Body of pancreas (tissue), 4 donors: ENCODE data around the gene ITGA1. TPM values are rescaled to one million over a fixed set of nuclear protein-coding genes. Genes with fewer than 3 reads are reported as not detected.

Source experiments
- ATAC-seq: fragments of 150-250 bp; one replicate; pipeline ENCODE4 v1.9.1; 2016
- DNase-seq, 4 donors: peaks; one replicate each; pipeline ENCODE4 v3.0.0-alpha.2; 2019
- H3K27ac ChIP-seq, 4 donors: fragments of 200-600 bp; sonication (generic); 1 replicate in 3 of 4; 2 replicates in 1 of 4; pipeline versions ENCODE4 v1.5.1 to v1.6.1; 2016 to 2019; ENCODE audit warnings: mild to moderate bottlenecking in 1 of 4, mixed read lengths in 1 of 4, moderate library complexity in 1 of 4
- H3K27me3 ChIP-seq, 2 donors: fragments of 200-600 bp; sonication (generic); one replicate each; pipeline ENCODE4 v1.6.0; 2016; ENCODE audit warnings: mild to moderate bottlenecking in 1 of 2
- H3K36me3 ChIP-seq, 2 donors: fragments of 200-600 bp; sonication (generic); replicated peaks in 1 of 2; 2 replicates each; pipeline ENCODE4 v1.5.1; 2016; ENCODE audit warnings: low read depth in 2 of 2; ENCODE audit not compliant: insufficient read depth in 1 of 2
- H3K4me1 ChIP-seq: fragments of 200-600 bp; sonication (generic); one replicate; pipeline ENCODE4 v1.6.0; 2016
- H3K4me3 ChIP-seq, 2 donors: fragments of 200-600 bp; sonication (generic); 1 replicate in 1 of 2; 2 replicates in 1 of 2; pipeline ENCODE4 v1.5.1; 2016 to 2019
- H3K9me3 ChIP-seq, 3 donors: fragments of 200-600 bp; sonication (generic); 1 replicate in 2 of 3; 2 replicates in 1 of 3; pipeline ENCODE4 v1.5.1; 2016
- POLR2A ChIP-seq, 3 donors: fragments of 450-650 bp; IDR thresholded peaks; one replicate each; pipeline ENCODE4 v1.6.1; 2016; ENCODE audit warnings: antibody characterized with exemption in 3 of 3, mild to moderate bottlenecking in 2 of 3
- WGBS, 2 donors: methylation state at CpG; one replicate each; pipeline ENCODE4 v1.1.5; 2017; 5-methylcytosine and 5-hydroxymethylcytosine counted together
- intact Hi-C: fragments of 100-400 bp; cut with DNase I; formaldehyde crosslinking; loops from one replicate; pipeline ENCODE4 v1.15.1; 2023
- total RNA-seq, 2 donors: library from RNA; depleted of rRNA; stranded (reverse); fragments of >200 nt; gene quantifications; one replicate each; pipeline ENCODE4 v1.1.0, GENCODE V29; 2016
- TF ChIP-seq, protein P1 (sequence below), 7 experiments: fragments of 450-650 bp in 4 of 7; fragments of 200-600 bp in 3 of 7; sonication (generic) in 3 of 7; IDR thresholded peaks; one replicate each; pipeline ENCODE4 v1.5.1; 2016 to 2019; ENCODE audit warnings: antibody characterized with exemption in 7 of 7

Gene ITGA1
- total RNA-seq, 2 donors from 2014 or later: 6.9 to 11.2 TPM

DNA sequence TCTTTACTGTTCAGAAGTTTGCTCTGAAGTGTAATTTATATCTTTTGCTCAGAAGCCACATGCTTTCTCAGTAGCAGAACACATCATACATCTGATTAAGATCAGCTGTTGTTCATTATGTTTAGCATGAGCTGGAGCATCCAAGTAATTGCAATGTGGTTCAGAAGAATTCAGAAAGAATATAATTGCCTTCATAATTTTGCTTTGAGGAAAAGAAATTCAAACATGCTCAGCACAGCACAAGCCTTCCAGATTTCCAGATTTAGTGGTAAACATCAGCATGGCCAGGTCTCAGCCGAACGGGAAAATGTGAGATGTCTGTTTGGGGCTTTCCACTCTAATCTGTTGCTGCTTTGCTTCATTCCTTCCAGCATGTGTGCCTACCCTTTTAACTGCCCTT is 65.9 kb downstream of the ITGA1 start:
- Histone ChIP-seq H3K4me1 (no peaks in the 10 kb centered on the region), H3K36me3 (no peaks in the 10 kb centered on the region), H3K27ac (no peak overlapping the region), H3K9me3 (no peaks in the 10 kb centered on the region), H3K4me3 (no peak overlapping the region), H3K27me3 (no peaks in the 10 kb centered on the region)
- ATAC-seq (no peak), DNase-seq (no peak)
- 79 to 91% methylated on average over 2 of the region's 2 CpGs for WGBS, 2 donors
- intact Hi-C loops: no loop called here
- TF ChIP-seq, protein P1, sequence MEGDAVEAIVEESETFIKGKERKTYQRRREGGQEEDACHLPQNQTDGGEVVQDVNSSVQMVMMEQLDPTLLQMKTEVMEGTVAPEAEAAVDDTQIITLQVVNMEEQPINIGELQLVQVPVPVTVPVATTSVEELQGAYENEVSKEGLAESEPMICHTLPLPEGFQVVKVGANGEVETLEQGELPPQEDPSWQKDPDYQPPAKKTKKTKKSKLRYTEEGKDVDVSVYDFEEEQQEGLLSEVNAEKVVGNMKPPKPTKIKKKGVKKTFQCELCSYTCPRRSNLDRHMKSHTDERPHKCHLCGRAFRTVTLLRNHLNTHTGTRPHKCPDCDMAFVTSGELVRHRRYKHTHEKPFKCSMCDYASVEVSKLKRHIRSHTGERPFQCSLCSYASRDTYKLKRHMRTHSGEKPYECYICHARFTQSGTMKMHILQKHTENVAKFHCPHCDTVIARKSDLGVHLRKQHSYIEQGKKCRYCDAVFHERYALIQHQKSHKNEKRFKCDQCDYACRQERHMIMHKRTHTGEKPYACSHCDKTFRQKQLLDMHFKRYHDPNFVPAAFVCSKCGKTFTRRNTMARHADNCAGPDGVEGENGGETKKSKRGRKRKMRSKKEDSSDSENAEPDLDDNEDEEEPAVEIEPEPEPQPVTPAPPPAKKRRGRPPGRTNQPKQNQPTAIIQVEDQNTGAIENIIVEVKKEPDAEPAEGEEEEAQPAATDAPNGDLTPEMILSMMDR (IDR thresholded peaks at IDR 0.05): no peak
- no peak for TF ChIP-seq POLR2A (IDR thresholded peaks at IDR 0.05)

DNA sequence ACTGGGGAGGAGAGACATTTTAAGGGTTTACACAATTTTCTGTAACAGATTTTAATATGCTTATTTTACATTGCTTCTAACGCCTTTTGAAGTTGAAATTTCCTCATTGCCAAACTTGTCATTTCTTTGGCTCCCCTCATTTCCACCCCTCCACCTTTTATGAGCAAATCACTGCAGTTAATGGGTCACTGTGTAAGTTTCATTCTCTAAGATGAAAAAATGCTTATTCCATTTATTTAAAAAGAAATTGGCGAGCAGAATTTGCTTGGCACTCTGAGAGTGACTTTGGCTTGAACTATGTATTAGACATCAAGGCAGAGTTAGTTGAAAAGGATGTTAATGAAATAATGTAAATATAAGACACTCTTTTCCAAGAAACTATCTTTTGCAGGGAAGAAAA is 66.6 kb downstream of the ITGA1 start:
- Histone ChIP-seq H3K27me3 (no peaks in the 10 kb centered on the region), H3K27ac (no peak overlapping the region), H3K4me3 (no peak overlapping the region), H3K4me1 (no peaks in the 10 kb centered on the region), H3K9me3 (no peaks in the 10 kb centered on the region), H3K36me3 (no peaks in the 10 kb centered on the region)
- no peak for ATAC-seq
- DNase-seq: no peak
- WGBS, 2 donors: 44 to 62% methylated on average over 2 of the region's 2 CpGs
- intact Hi-C loops: no loop called here
- TF ChIP-seq, protein P1 (IDR thresholded peaks at IDR 0.05): no peak
- no peak for TF ChIP-seq POLR2A (IDR thresholded peaks at IDR 0.05)

DNA sequence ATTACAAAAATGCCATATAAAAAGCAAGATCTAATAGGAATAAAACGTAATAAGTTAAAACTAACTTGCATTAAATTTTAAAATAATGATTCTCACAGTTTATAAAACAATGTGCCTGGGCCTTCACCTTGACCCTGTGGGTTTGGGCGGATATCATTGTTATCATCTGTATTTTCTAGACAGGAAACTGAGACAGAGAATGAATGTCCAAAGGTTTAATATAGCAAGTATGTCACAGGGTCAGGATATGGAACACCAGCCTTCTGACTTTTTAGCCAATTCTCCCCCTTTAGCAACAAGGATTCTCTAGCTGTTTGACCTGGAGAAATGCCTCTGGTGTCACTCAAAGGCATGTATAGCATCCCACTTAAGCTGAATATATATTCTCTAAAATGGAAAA is 67.2 kb downstream of the ITGA1 start:
- H3K4me1 ChIP-seq: no peaks in the 10 kb centered on the region
- DNase-seq (no peak), ATAC-seq (no peak)
- no peak overlapping the region for H3K27ac ChIP-seq
- intact Hi-C loops: no loop called here
- H3K27me3 ChIP-seq: no peaks in the 10 kb centered on the region
- TF ChIP-seq, protein P1 (IDR thresholded peaks at IDR 0.05): no peak
- TF ChIP-seq POLR2A (IDR thresholded peaks at IDR 0.05): no peak
- no peaks in the 10 kb centered on the region for H3K36me3 ChIP-seq
- no peak overlapping the region for H3K4me3 ChIP-seq
- 63 to 65% methylated on average over 2 of the region's 2 CpGs for WGBS, 2 donors
- H3K9me3 ChIP-seq: no peaks in the 10 kb centered on the region

DNA sequence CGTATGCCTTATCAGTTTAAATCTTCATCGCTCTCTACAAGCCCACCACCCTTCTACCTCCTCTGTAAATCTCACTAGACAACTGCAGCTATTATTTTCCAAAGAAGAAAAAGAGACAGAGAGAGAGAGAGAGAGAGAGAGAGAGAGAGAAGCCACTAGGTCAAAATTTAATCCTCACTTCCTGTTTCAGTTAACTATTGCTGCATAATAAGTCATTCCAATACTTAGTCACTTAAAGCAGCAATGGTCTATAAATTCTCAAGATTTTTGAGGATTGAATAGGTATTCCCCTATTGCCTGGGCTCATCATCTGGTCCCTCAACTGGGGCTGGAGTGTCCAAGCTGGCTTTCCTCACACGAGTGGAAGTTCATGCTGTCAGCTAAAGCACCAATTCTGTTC is 68.8 kb downstream of the ITGA1 start:
- no peak overlapping the region for H3K27ac ChIP-seq
- intact Hi-C loops: no loop called here

DNA sequence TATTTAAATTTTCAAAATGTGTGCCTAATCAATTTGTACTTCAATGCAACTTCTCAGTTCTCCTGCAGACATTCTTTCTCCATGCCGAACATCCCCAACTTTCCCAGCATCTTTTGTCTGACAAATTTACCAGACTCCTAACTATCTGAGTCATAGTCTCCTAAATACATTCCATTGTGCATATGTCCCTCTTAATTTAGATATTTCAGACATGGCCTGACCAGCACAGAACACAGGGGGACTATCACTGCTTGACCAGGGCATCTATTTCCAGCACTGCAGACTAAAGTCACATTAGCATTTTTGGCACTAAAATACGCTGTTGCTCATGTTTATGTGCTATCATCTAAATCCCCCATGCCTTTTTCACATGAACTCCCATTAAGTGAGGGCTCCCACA is 71.9 kb downstream of the ITGA1 start:
- no peak for TF ChIP-seq POLR2A (IDR thresholded peaks at IDR 0.05)
- TF ChIP-seq, protein P1 (IDR thresholded peaks at IDR 0.05): no peak
- Histone ChIP-seq H3K9me3 (no peaks in the 10 kb centered on the region), H3K27ac (no peak overlapping the region), H3K4me3 (no peak overlapping the region), H3K27me3 (no peaks in the 10 kb centered on the region), H3K36me3 (no peaks in the 10 kb centered on the region), H3K4me1 (peaks cover 7% of the 10 kb centered on the region)
- DNase-seq (no peak), ATAC-seq (no peak)
- 86 to 87% methylated on average over 2 of the region's 2 CpGs for WGBS, 2 donors
- intact Hi-C loops: no loop called here

More for the DNA sequence above, 68.8 kb downstream of the ITGA1 start:
- Histone ChIP-seq H3K36me3 (no peaks in the 10 kb centered on the region), H3K27me3 (no peaks in the 10 kb centered on the region), H3K9me3 (no peaks in the 10 kb centered on the region), H3K4me1 (no peaks in the 10 kb centered on the region), H3K4me3 (no peak overlapping the region)
- DNase-seq (no peak), ATAC-seq (no peak)
- WGBS, 2 donors: 75% methylated on average over 3 of the region's 3 CpGs
- TF ChIP-seq, protein P1 (IDR thresholded peaks at IDR 0.05): no peak
- no peak for TF ChIP-seq POLR2A (IDR thresholded peaks at IDR 0.05)
